KOPT-K1 (cell line): ENCODE data around the gene SCFD2.
"Not testable (repeated sequence)": the region's sequence is repeated elsewhere in the genome, so short reads cannot be mapped to it uniquely, and the experiment has no call there.

Experiments used
- H3K27ac ChIP-seq: fragments of 200-600 bp; sonication (generic); 2 replicates; pipeline ENCODE4 v1.5.1; 2016; ENCODE audit warnings: antibody characterized with exemption, mild to moderate bottlenecking, low read depth, low read length; ENCODE audit not compliant: poor library complexity, severe bottlenecking
- H3K36me3 ChIP-seq: fragments of 200-600 bp; sonication (generic); 2 replicates; pipeline ENCODE4 v1.5.1; 2017; ENCODE audit warnings: antibody characterized with exemption, mild to moderate bottlenecking, low read length, moderate library complexity; ENCODE audit not compliant: insufficient read depth
- H3K9me3 ChIP-seq: fragments of 200-600 bp; sonication (generic); 2 replicates; pipeline ENCODE4 v1.5.1; 2017; ENCODE audit warnings: antibody characterized with exemption, low read length, mild to moderate bottlenecking; ENCODE audit not compliant: insufficient read depth, poor library complexity, severe bottlenecking

SCFD2 gene

DNA sequence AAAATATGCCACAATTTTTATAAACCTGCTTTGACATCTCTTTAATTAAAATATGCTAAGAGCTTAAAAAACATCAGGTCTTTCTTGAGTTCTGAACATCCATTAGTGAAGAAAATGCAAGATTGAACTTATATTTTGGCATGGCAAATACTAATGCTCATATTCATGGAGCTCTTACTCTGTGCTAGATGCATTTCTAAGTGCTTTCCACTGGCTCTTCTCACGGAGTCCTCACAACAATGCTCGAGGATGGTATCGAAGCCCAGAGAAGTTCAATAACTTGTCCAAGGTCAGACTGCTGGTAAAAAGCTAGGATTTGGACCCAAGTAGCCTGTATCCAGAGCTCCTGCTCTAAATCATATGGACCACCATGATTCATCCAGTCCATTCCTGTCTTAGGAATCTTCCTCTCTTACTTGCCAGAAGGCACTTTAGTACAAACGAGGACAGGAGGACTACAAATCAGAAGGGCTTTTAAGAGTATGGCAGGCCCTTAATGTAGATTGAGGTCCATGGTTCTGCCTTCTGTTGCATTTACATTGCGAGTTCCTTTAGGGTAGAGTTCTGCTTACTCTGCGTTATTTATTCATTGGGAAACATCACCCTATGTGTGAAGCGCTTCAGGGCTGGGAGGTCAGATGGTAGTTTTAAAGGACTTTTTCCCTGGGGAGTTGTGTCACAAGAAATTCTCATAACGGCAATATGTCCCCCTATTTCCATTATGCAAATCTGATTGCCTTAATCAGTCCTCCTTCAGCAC, 304.6 kb downstream of the SCFD2 start:
- Histone ChIP-seq H3K27ac (no peak overlapping the region), H3K36me3 (no peaks in the 10 kb centered on the region), H3K9me3 (no peaks in the 10 kb centered on the region)

DNA sequence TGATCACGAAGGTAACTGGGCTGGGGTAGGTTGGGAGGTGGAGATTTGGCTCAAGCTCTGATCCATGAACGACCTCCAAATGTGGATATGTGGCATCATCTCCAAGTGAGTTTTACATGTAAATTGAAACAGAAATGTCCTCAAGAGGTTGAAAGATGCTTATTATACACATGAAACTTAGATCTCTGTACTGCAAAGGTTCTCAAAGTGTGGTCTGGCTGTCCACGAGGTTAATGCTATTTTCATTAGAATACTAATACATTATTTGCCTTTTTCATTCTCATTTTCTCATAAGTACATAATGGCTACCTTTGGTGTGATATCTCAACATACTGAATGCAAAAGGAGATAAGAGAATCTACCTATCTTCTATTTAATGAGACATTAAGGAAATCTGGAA, 305.6 kb downstream of the SCFD2 start:
- no peaks in the 10 kb centered on the region for H3K36me3 ChIP-seq
- H3K27ac ChIP-seq = no peak overlapping the region
- H3K9me3 ChIP-seq = no peaks in the 10 kb centered on the region

- no peaks in the 10 kb centered on the region for H3K9me3 ChIP-seq
These were observed 306.0 kb downstream of the SCFD2 start for GRCh38 chr4:53059871-53060270.

GRCh38 chr4:53059256-53059655, 306.6 kb downstream of the SCFD2 start:
- Histone ChIP-seq H3K9me3 (no peaks in the 10 kb centered on the region), H3K36me3 (no peaks in the 10 kb centered on the region), H3K27ac (no peak overlapping the region)

More at GRCh38 chr4:53059871-53060270, 306.0 kb downstream of the SCFD2 start:
- Histone ChIP-seq H3K27ac (no peak overlapping the region), H3K36me3 (no peaks in the 10 kb centered on the region)

DNA sequence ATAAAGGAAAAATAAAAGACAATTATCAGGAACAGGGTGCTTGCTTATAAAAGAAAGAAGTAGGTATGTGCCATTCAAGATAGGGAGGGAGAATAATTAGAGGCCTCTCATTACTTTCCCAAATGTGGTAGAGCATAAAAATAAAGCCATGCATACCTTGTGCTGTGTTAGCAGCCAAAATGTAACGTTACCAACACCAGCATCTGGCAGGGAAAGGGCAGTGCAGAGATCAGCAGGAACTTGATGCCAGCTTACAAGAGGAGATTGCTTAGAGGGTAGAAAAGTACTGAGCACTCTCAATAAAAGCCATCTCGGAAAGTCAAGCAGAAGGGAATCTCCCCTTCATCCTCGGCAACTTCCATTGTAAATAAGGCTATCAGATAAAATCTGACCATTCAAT, 308.2 kb downstream of the SCFD2 start:
- Histone ChIP-seq H3K36me3 (no peaks in the 10 kb centered on the region), H3K9me3 (no peaks in the 10 kb centered on the region), H3K27ac (no peak overlapping the region)

GRCh38 chr4:53057108-53057507, 308.8 kb downstream of the SCFD2 start:
- not testable (repeated sequence) for H3K9me3 ChIP-seq, H3K36me3 ChIP-seq, H3K27ac ChIP-seq

DNA sequence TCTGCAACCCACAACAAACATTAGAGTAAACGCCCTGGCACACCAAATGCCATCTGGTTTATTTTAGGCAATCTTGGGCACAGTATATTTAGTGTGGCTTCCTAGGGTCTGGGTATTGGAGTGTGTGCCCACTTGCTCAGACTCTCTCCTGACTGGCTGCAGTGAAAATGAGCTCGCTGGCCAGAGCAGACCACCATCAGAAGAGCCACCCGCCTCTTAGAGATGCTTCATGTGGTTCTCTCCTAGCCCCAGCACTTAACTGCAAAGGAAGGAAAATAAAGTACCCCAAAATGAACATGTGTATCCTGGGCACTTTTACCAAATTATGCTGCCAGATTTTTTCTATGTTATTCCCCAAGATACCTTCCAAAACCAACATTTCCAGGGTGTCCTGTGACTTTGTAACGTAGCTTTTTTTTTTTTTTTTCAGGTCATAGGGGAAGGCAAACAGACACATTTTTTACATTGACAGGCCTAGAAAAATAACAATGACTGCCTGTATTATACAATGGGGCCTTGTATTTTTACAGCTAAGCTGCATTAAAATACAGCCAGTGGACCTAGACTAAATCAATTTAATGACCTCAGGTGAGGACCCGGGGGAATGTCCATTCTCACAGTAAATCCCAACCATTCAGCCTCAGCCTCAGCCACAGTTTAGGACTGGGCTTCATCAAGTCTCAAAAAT, 310.0 kb downstream of the SCFD2 start:
- Histone ChIP-seq H3K36me3 (no peaks in the 10 kb centered on the region), H3K9me3 (no peaks in the 10 kb centered on the region), H3K27ac (no peak overlapping the region)

GRCh38 chr4:53055274-53055673, 310.6 kb downstream of the SCFD2 start:
- no peaks in the 10 kb centered on the region for H3K36me3 ChIP-seq
- H3K9me3 ChIP-seq = no peaks in the 10 kb centered on the region
- H3K27ac ChIP-seq = no peak overlapping the region

DNA sequence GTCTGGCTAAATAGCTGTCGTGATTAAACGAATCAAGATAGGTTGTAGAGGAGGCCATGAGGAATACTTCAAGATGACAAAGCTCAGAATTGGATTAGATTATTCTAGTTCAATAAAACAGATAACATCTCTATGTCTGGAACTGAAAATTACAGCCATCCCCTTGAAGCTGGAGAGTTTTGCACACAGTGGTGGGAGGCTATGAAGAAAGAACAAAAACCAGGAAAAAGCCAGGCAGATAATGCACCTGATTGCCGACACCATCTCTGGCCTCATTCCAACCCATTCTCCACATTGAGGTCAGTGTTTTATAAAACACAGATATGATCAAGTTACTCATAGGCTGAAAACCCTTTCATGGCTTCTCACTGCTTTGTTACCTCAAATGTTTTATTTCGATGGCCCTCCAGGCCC, 315.5 kb downstream of the SCFD2 start:
- H3K9me3 ChIP-seq = no peaks in the 10 kb centered on the region
- no peak overlapping the region for H3K27ac ChIP-seq
- no peaks in the 10 kb centered on the region for H3K36me3 ChIP-seq

- H3K27ac ChIP-seq = no peak overlapping the region
- no peaks in the 10 kb centered on the region for H3K36me3 ChIP-seq
- H3K9me3 ChIP-seq = no peaks in the 10 kb centered on the region
These were observed 316.3 kb downstream of the SCFD2 start for GRCh38 chr4:53049528-53049927.

- Histone ChIP-seq H3K27ac (no peak overlapping the region), H3K9me3 (no peaks in the 10 kb centered on the region)
These were observed 321.3 kb downstream of the SCFD2 start for GRCh38 chr4:53044651-53044960.

GRCh38 chr4:53043891-53044650, 321.8 kb downstream of the SCFD2 start:
- H3K9me3 ChIP-seq = no peaks in the 10 kb centered on the region
- no peaks in the 10 kb centered on the region for H3K36me3 ChIP-seq
- H3K27ac ChIP-seq = no peak overlapping the region

More at GRCh38 chr4:53044651-53044960, 321.3 kb downstream of the SCFD2 start:
- H3K36me3 ChIP-seq = no peaks in the 10 kb centered on the region

DNA sequence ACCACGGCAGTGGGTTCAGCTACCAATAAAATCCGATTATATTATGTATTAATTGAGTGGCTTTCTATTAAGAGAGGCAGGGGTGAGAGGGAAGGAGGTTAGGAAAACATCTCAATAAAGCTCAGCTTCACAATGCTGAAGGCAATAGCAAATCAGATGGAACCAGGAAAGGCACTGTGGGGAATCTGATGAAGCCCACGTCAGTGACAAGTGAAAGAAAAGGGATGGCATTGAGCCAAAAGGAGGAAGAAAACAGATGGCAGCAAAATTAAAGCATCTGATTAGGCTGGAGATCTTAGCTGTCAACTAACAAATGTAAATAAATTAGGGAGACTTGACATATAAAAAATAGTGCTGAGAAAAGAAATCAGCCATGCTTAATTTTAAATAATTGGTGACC, 322.8 kb downstream of the SCFD2 start:
- H3K9me3 ChIP-seq = no peaks in the 10 kb centered on the region

DNA sequence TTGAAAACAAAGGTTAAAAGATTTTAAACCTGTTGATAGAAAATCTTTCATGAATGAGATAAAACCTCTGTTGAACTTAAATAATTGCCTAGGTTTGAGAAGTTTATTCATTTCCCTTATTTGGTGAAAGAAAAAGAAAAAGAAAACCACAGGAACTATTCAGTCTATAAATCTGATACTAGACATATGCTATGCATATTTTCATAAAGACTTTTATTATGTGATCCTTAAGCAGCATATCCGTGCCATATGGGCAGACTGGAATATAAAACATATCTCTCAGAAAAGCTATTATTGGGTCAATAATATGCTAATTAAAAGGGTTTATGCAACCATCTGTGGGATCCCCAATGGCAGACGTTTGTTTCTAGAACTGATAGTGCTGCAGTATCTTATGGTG, 325.0 kb downstream of the SCFD2 start:
- Histone ChIP-seq H3K9me3 (no peaks in the 10 kb centered on the region), H3K27ac (no peak overlapping the region), H3K36me3 (no peaks in the 10 kb centered on the region)

More for the DNA sequence above, 322.8 kb downstream of the SCFD2 start:
- H3K36me3 ChIP-seq = no peaks in the 10 kb centered on the region
- no peak overlapping the region for H3K27ac ChIP-seq

- H3K36me3 ChIP-seq = no peaks in the 10 kb centered on the region
- H3K9me3 ChIP-seq = no peaks in the 10 kb centered on the region
- H3K27ac ChIP-seq = no peak overlapping the region
These were observed 325.4 kb downstream of the SCFD2 start for GRCh38 chr4:53040459-53040815.
